ENCODE measurements around the gene PRKCQ. TPM values are rescaled to one million over a fixed set of nuclear protein-coding genes. Genes with fewer than 3 reads are reported as not detected.
"Not testable (repeated sequence)": the region's sequence is repeated elsewhere in the genome, so short reads cannot be mapped to it uniquely, and the experiment has no call there.

PRKCQ gene
- total and polyA plus RNA-seq, 2 of the 4 experiments (the other 2 are of a cell fraction) = under 0.01 to 0.03 TPM

- H3K18ac ChIP-seq (ENCODE audit: low read depth, low read length); H3K9me3 ChIP-seq (ENCODE audit: control insufficient read depth, insufficient read depth, low read length); in situ Hi-C loops (cut with MboI; ENCODE audit: low sequenced_read_pairs); H2AK5ac ChIP-seq (ENCODE audit: low read depth, low read length); H4K5ac ChIP-seq (ENCODE audit: low read depth, low read length); H2AK9ac ChIP-seq (replicated peaks; ENCODE audit: low read depth, low read length, poor library complexity); H2BK5ac ChIP-seq (ENCODE audit: low read depth, low read length, poor library complexity, severe bottlenecking); H2BK20ac ChIP-seq (ENCODE audit: low read depth, low read length); H3K56ac ChIP-seq (ENCODE audit: extremely low read depth, insufficient read depth, low read length); H4K8ac ChIP-seq (ENCODE audit: low read depth in 2 of 2, low read length in 2 of 2); ATAC-seq (ENCODE audit: low read depth); H4K20me1 ChIP-seq (ENCODE audit: insufficient read depth, low read length); H3K27me3 ChIP-seq (ENCODE audit: control insufficient read depth, insufficient read depth, low read length); H3K79me1 ChIP-seq (ENCODE audit: low read depth in 1 of 2, low read length in 2 of 2); H3K36me3 ChIP-seq (ENCODE audit: control insufficient read depth, insufficient read depth, low read length); H3K4me3 ChIP-seq (ENCODE audit: insufficient read depth, low read depth, low read length); intact Hi-C loops (cut with micrococcal nuclease); H2BK15ac ChIP-seq (ENCODE audit: low read depth, low read length); H2AFZ ChIP-seq (replicated peaks; ENCODE audit: low read length, poor library complexity); H3K4ac ChIP-seq (ENCODE audit: low read depth, low read length); POLR2A ChIA-PET (ENCODE audit: unreplicated experiment); dilution Hi-C loops (cut with HindIII; ENCODE audit: low sequenced_read_pairs, unreplicated experiment); H3K14ac ChIP-seq (replicated peaks; ENCODE audit: low read depth, low read length); H2BK120ac ChIP-seq (ENCODE audit: low read depth, low read length); H4K91ac ChIP-seq (ENCODE audit: insufficient read depth, low read depth, low read length); H3K23ac ChIP-seq (ENCODE audit: low read depth, low read length); CTCF ChIA-PET; DNase-seq; H3K9ac ChIP-seq (ENCODE audit: low read depth, low read length); H3K27ac ChIP-seq (ENCODE audit: insufficient read depth, low read length); H3K4me2 ChIP-seq (ENCODE audit: low read depth, low read length); BruUV-seq (replicated peaks): not testable (repeated sequence)
- Histone ChIP-seq H3K9me1 (ENCODE audit: insufficient read depth, low read length) (peaks cover 32% of the 10 kb centered on the region), H3K4me1 (ENCODE audit: control insufficient read depth, insufficient read depth, low read length) (peaks cover 19% of the 10 kb centered on the region)
- WGBS, 2 experiments (ENCODE audit: extremely low coverage in 2 of 2, insufficient read length in 1 of 2) = 100% methylated on average over 2 of the region's 5 CpGs; no CpG with 5 or more reads in 1 of the 2 experiments
Observed at GRCh38 chr10:6380478-6380877, 199.6 kb downstream of the PRKCQ start.
